ENCODE results near the gene SPATA6. TPM values are rescaled to one million over a fixed set of nuclear protein-coding genes. Genes with fewer than 3 reads are reported as not detected.

SPATA6 gene
- total and polyA plus RNA-seq, 2 of the 13 experiments (the other 11 are each of a cell fraction or from before 2014, with no cell fraction given) = 0.81 to 3.3 TPM

- Histone ChIP-seq H3K27ac (ENCODE audit: extremely low read length, insufficient read depth, low read length) (no peak overlapping the region), H3K9ac (ENCODE audit: insufficient read depth, low read depth, low read length) (no peak overlapping the region), H3K4me3 (replicated peaks in 1 of 3; ENCODE audit: insufficient read depth in 1 of 3, low read depth in 2 of 3, low read length in 3 of 3) (no peak overlapping the region), H3K36me3 (replicated peaks in 1 of 2; ENCODE audit: control insufficient read depth in 1 of 2, insufficient read depth in 2 of 2, low read length in 2 of 2) (no peaks in the 10 kb centered on the region), H2AFZ (ENCODE audit: low read length) (no peak overlapping the region), H4K20me1 (ENCODE audit: insufficient read depth, low read length) (no peaks in the 10 kb centered on the region), H3K9me3 (ENCODE audit: low read length) (no peaks in the 10 kb centered on the region), H3K79me2 (ENCODE audit: insufficient read depth, low read length) (no peaks in the 10 kb centered on the region), H3K4me1 (ENCODE audit: insufficient read depth, low read length) (peaks cover 22% of the 10 kb centered on the region), H3K4me2 (ENCODE audit: low read depth, low read length) (peak overlapping the region; percentile 36), H3K27me3 (ENCODE audit: control insufficient read depth in 1 of 2, insufficient read depth in 2 of 2, low read length in 2 of 2) (no peaks in the 10 kb centered on the region)
- peak; percentile 58 for DNase-seq (ENCODE audit: low spot score)
- peak; percentile 93 for TF ChIP-seq MAFF (IDR thresholded peaks at IDR 0.05; ENCODE audit: low read depth, low read length)
- no peak for TF ChIP-seq TGIF2 (CRISPR knock-in tag; IDR thresholded peaks at IDR 0.05)
- no peak for TF ChIP-seq SOX13 (IDR thresholded peaks at IDR 0.05)
- TF ChIP-seq SOX13 (CRISPR knock-in tag; conservative IDR thresholded peaks at IDR 0.05 in 1 of 2, IDR thresholded peaks at IDR 0.05 in 1 of 2) = peak in 1 of 2 experiments; percentile 31; a peak in 1 of 4 replicates
- 0 out of 4 replicates have a peak, but pooled peaks of 1 of the 2 experiments have one; percentile 26 for TF ChIP-seq EP300 (IDR thresholded peaks at IDR 0.05; ENCODE audit: low read depth in 2 of 2, low read length in 2 of 2)
- no peak for TF ChIP-seq EP300 (CRISPR knock-in tag; IDR thresholded peaks at IDR 0.05; ENCODE audit: borderline replicate concordance)
- peak; percentile 9; the same call in 1 of the 2 replicates for TF ChIP-seq FOXP1 (IDR thresholded peaks at IDR 0.05)
- peak; percentile 69; the same call in 1 of the 2 replicates for TF ChIP-seq FOXP1 (CRISPR knock-in tag; IDR thresholded peaks at IDR 0.05)
- peak; percentile 12; the same call in 1 of the 2 replicates for TF ChIP-seq ARID3A (IDR thresholded peaks at IDR 0.05; ENCODE audit: low read depth, low read length)
- no peak for TF ChIP-seq ZNF329 (CRISPR knock-in tag; IDR thresholded peaks at IDR 0.05; ENCODE audit: low read depth)
- TF ChIP-seq SAP130 (CRISPR knock-in tag; IDR thresholded peaks at IDR 0.05; ENCODE audit: low read depth) = no peak
- TF ChIP-seq ZBTB7A (CRISPR knock-in tag; IDR thresholded peaks at IDR 0.05) = no peak
- no peak for TF ChIP-seq MNT (IDR thresholded peaks at IDR 0.05)
- TF ChIP-seq NFE2L2 (IDR thresholded peaks at IDR 0.05; ENCODE audit: low read length) = peak; percentile 26; the same call in 1 of the 2 replicates
- 0 out of 2 replicates have a peak, but pooled peaks have one; percentile 34 for TF ChIP-seq FOXA3 (CRISPR knock-in tag; IDR thresholded peaks at IDR 0.05)
- TF ChIP-seq ISL2 (CRISPR knock-in tag; IDR thresholded peaks at IDR 0.05) = 0 out of 2 replicates have a peak, but pooled peaks have one; percentile 37
- no peak for TF ChIP-seq SOX6 (IDR thresholded peaks at IDR 0.05)
- peak; percentile 18; the same call in 1 of the 2 replicates for TF ChIP-seq SOX6 (CRISPR knock-in tag; IDR thresholded peaks at IDR 0.05)
- TF ChIP-seq ZNF550 (CRISPR knock-in tag; IDR thresholded peaks at IDR 0.05; ENCODE audit: borderline replicate concordance) = no peak
- TF ChIP-seq MAFK (conservative IDR thresholded peaks at IDR 0.05 in 1 of 2, IDR thresholded peaks at IDR 0.05 in 1 of 2; ENCODE audit: low read length in 2 of 2) = peak; percentile 87 to 90
- TF ChIP-seq IRF2 (CRISPR knock-in tag; IDR thresholded peaks at IDR 0.05) = no peak
- ChIA-PET CTCF (ENCODE audit: low intra/inter-chr PET ratio, low total read pairs) (no interaction called here), POLR2A (no interaction called here)
- peak; percentile 18 for FAIRE-seq
- BruUV-seq (replicated peaks) = no TSS peak
- ATAC-seq = peak; percentile 82
- 2% methylated on average over 2 of the region's 2 CpGs for WGBS (ENCODE audit: low lambda C conversion rate)
- in situ Hi-C loops (cut with HindIII; ENCODE audit: extremely low pct_ligation_motif_present, low pct_unique_long_range_greater_than_20kb) (no loop called here), intact Hi-C loops (cut with micrococcal nuclease; ENCODE audit: unreplicated experiment) (no loop called here)
Observed at GRCh38 chr1:48309564-48310082, 162.4 kb downstream of the SPATA6 start.

Data from HepG2 (cell line).